GM21723 (cell line): ENCODE data around the gene SLAMF7.
"Not testable (repeated sequence)": the region's sequence is repeated elsewhere in the genome, so short reads cannot be mapped to it uniquely, and the experiment has no call there.

Experiments
- ATAC-seq: cut with Tn5 transposase; IDR thresholded peaks from one replicate; pipeline ENCODE4 v1.9.1; 2021; ENCODE audit warnings: mild to moderate bottlenecking, moderate library complexity; ENCODE audit not compliant: unreplicated experiment

The SLAMF7 gene

DNA sequence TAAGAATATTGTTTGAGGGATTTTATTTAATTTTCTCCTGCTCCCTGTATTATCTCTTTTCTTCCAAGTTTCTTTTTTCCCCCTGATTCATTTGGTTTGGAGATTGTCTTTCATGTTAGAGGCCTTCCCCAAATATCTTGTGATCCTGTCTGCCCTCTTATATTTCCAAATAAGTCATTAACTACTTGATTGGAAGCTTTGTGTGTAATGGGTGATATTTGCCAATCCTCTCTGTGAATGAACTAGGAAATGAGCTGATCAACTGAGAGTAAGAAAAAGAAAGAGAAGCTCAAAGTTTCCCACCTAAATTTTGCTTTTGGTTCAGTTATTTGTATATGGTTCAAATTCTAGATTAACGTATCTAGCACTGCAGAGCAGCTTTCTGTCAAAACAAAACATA is 33.3 kb downstream of the SLAMF7 start:
- ATAC-seq = no peak

DNA sequence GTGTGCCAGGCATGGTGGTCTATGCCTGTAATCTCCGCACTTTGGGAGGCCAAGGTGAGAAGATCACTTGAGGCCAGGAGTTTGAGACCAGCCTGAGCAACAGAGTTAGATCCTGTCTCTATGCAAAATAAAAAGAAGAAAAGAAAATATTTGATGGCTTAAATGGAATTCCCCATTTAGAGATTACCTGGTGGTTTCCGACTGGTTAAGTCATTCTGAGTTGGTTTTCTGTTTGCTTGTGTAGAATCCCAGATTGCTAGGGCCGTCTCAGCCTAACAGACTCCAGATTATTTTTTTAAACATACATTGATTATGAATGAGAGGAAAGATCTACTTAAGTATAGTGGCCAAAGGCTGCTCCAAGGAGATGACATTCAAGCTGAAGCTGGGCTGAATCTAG is 34.0 kb downstream of the SLAMF7 start:
- no peak for ATAC-seq

DNA sequence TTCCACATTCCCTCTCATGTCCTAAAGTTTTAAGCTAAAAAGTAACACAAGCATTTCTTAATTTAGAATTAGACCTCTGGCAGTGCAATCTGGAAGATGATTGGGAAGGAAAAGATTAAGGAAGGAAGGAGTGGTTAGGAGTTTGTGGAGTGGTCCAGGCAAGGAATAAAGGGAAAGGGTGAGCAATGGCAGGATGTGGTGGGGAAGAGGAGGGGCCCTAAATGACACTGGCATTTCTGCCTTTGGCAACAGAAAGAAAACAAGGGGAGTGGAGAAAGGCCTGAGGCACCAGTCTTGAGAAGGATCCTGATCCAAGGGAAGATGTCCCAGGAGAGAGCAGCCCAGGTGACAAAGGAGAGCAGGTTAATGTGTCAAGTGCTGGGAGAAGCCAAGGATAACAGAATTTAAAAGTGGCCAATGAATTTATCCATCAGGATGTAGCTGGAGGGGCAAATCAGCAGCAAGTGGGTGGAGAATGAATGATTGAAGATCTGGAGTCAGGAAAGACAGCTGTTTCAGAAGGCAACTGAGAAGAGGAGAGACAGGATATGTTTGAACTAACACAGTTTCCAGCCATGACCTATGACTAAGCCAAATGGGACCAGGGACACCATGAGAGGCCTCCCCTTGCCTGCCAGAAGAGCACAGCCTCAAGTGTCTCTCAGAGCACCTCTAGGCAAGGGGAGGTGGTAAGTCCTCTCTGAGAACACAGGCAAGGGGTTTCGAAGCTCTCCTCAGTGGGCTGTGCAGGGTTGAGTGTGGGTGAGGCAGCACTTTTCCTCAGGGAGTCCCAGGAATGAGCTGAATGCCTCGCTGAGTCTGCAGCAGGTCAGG is 36.1 kb downstream of the SLAMF7 start:
- no peak for ATAC-seq

DNA sequence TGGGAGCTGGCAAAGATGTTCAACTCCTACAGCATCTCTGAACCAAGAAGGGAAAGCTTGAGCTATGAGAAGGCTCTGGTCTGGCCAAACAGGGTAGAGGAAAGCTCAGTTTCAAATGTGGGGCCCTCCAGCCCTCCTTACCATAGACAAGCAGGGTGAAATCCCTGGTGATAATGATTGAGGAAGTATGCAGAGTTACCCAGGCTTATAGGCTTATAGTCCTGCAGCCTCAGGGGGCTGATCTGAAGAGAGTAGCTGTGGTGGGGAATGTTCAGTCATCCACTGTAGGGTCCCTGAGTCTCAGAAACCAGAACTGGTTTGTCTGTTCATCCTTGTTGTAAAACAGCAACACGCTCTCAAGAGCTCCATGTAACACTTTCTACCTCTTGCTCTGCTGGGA is 37.1 kb downstream of the SLAMF7 start:
- ATAC-seq = no peak

DNA sequence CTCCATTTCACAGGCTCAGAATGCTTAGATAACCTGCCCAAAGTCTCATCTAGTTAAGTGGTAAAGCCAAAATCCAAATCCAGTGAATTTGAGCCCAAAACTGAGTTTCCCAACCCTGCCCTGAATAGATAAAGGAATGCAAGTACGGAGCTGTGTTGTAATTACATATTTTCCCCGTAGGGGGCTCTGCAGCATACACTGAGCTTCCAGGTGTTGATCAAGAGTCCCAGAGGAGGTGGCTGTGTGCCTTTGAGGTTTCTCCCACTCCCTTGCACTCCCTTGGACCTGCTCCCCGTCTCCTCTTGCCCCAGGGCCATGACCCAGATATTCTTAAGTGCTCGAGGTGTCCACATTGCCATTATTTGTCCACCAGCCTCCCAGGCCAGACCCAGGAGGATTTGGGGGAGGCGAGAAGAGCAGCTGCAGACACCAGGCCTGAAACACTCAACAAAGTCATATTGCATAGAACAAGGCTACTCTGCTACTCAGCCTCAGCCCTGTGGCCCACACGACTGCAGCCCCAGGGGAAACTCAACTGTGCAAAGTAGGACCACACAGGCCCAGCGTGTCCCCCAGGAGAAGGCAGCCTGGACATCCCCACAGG is 38.5 kb downstream of the SLAMF7 start:
- ATAC-seq = no peak

DNA sequence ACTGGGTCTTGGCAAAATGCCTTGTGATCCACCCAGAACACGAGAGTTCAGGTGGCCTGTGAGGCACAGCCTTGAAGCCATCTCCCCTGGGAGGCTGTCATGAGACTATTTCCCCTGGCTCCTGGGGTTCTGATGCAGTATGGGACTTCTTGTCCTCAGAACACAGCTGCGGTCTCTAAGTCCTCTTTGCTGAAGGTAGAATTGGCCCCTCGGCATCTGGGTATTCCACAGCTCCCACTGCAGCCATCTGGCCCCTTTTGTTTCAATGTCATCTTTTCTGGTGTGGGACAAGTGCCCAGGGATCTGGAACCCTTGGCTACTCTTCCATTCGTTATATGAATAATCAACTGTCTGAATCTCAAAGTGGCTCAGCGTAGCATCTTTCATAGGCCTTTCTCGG is 39.9 kb downstream of the SLAMF7 start:
- ATAC-seq = no peak

DNA sequence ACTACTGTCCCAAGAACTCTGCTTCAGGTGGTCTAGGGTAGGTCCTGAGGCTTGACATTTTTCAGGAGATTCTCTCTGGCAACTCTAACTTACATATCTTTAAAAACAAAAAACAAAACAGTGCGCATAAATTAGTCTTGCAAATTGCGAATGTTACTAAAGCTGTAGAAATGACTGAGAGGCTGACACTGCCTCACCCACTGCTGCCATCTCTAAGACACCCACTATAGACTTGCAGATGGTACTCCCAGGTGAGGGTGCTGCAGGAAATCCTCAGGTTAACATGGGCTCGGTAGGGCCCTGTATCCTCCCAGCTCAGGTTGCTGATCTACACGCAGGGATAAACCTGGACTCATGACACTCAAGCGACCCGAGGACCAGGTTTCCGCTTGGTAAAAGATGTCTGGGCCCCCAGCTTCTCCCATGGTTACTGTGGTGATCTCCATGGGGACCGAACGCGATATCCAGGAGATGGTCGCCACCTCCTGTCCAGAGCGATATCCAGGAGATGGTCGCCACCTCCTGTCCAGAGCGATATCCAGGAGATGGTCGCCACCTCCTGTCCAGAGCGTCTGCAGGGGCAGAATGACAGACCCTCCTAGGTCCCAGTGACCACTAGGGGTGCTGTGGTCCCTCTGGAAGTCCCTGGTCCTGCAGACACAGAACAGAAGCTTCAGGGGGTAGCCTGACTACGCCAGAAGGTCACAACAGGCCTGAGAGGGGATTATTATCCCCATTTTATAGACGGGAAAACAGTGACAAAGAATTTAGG is 40.8 kb downstream of the SLAMF7 start:
- ATAC-seq = no peak

DNA sequence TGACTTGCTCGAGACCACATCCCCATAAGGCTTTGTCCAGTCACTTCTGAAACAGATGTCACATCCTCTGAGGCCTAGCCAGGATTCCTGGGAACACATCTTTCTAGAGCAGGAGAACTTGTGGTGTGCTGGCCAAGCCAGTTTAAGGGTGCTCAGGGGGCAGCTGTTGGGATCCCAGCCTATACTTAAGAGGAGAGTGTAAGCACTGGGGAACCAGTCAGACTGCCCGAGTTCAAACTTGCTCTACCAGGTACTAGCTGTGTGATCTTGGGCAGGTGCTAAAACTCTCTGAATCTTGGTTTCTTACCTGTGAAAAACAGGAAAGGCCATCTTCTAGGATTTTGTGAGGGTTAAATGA is 41.3 kb downstream of the SLAMF7 start:
- no peak for ATAC-seq

DNA sequence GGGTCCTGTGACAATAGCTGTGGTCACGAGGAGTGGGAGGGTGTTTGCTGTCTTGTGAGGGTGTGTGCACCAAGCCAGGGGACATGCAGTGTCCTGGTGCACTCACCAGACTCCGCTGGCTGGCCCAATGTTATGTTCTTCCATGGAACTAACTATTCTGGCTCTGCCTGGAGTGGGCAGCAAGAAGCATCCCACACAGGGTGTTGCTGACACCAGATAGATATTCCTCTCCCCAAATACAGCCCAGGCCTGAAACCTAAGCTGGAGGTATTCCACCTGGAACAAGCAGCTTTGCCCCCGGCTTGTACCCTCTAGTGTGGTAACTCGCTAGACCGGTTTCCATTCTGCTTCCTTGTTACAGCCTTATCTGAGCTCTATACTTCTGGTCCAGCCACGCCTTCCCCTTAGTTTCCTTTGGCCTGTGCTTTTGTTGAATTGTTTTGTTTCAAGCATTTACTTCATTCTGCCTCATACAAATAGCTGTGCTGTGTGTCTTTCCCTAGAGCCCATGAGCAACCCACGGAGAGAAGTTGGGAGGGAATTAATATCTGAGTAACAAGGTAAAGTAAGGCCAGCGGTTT is 42.2 kb downstream of the SLAMF7 start:
- ATAC-seq = no peak

DNA sequence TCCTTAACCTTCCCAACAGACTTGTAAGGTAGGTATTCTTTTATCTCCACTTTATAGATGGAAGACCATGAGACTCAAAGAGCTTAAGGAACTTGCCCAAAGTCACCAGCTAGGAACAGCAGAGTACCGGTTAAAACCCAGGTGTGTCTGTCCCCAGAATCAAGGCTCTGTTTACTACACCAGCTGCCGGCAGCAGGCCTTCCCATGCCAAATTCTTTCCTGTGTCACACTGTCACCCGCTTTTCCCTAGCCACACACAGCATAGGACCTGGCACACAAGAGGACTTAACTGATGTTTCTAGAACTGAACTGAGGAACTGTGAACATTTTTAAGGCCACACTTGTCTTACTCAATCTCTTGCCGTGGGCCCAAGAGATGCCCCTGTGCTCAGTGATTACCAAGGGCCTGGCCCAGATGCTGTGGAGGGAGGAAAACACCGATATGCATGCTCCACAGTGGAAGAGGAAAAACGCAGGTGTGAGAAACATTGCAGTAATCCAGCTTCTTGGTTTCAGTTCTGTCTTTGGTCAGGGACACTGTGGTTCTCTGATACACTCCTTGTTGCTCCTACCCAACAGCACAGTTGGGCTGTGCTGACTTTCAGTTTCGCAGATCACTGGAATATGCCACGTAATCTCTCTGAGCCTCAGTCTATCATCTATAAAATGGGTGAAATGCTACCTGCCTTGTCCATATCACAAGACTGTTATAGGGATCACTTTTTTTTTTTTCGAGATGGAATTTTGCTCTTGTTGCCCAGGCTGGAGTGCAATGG is 43.1 kb downstream of the SLAMF7 start:
- peak; percentile 88 for ATAC-seq

DNA sequence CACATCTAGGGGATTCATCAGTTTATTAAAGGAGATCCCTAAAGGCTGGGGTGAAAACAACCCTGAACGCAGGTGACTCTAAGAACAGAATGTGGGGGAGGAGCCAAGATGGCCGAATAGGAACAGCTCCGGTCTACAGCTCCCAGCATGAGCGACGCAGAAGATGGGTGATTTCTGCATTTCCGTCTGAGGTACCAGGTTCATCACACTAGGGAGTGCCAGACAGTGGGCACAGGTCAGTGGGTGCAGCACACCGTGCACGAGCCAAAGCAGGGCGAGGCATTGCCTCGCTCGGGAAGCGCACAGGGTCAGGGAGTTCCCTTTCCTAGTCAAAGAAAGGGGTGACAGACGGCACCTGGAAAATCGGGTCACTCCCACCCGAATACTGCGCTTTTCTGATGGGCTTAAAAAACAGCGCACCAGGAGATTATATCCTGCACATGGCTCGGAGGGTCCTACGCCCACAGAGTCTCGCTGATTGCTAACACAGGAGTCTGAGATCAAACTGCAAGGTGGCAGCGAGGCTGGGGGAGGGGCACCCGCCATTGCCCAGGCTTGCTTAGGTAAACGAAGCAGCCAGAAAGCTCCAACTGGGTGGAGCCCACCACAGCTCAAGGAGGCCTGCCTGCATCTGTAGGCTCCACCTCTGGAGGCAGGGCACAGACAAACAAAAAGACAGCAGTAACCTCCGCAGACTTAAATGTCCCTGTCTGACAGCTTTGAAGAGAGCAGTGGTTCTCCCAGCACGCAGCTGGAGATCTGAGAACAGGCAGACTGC is 44.1 kb downstream of the SLAMF7 start:
- ATAC-seq = not testable (repeated sequence)

DNA sequence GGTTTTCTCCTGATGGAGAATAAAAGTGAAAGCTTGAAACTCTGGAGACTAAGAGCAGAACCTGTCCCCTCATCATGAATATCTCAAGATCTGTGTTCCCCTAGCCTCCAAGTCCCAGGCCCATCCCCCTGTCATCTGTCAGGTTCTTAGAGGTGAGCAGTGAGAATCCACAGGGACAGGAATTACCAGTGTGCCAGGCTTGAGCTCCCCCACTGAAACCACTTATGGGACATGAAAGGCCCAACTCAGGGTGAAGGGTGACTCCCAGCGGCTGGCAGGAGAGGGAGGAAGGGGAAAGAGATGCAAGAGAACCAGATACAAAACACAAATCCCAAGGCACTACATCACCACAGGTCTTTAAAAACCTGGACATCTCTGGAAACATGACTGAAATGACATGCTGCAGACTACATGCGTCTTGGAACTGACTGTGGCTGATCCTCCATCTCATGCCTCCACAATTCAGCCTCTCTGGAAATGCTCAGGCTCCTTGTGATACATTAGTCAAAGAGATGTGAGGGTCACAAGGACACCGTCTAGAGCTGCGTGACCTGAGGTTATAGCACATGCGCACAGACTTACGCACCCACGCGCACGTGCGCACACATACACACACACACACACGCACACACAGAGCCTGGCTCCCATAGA is 50.1 kb downstream of the SLAMF7 start:
- no peak for ATAC-seq

DNA sequence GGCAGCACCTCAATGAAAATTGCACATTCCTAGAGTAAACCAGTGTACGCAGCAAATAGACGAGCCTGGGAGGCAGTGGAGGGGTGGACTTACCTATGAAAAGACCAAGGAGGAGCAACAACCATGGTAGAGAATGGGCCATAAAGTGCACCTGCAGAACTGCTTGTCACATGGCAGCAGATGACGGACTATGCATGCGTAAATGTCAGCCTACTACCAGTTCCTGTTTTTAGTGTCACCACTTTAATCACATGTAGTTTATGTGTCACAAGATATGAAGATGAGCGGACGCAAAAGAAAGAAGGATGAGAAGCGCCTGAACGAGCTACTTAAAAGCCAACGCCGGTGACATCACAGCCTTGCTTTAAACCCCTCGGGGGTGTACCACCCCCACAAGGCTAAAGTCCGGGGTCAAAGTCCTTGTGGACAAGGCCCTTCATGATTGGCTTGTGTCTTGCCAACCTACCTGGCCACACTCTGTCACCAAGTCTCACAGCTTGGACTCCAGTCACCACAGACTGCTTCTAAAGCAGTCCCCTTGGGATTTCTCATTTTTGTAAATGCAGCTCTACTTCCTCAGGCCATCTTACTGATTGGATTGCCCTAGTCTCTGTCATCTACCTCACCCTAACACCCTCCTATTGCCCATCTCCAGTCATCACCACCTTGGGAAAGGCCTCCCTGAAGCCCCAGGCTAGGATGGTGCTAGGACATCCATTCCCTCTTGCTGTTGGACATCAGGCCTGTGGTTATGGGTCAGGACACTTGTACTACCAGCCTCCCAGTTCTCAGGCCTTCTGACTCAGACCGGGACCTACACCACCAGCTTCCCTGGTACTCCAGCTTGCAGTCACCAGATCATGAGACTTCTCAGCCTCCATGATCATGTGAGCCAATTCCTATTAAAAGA is 50.9 kb downstream of the SLAMF7 start:
- peak; percentile 80 for ATAC-seq

DNA sequence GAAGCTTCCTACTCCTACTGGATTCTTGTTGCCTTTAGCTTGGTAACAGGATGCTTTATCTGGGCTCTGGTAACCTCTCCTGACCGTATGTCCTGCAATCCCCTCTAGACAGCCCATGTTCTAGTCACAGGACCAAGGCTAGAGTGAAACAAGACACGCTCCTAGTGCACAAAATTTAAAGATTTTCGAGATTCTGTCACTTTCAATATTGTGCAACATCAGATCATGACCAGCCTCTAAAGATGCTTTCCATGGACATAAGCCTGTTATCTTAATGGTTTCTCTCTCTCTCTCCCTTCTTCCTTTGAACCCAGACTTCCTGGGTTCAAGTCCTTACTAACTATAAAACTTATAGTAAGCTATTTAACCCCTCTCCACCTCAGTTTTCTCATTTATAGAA is 55.3 kb downstream of the SLAMF7 start:
- no peak for ATAC-seq

DNA sequence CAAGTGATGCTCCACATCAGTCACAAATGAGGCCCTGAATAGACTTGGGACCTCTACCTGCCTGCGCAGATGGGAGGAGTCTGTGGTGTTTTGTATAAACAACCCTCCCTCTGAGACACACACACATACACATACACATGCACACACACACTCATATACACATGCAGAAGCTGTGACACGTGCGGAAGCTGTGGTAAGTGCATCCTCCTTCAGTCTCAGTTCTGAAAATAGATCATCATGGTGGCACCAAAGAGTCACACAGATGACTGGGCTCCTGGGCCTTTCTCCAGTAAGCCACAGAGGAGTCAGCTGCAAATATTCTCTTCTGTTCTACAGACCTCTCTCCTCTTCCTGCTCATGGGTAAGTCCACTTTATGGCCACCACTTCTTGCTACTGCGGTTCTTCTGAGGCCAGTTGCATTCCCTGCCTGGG is 56.9 kb downstream of the SLAMF7 start, which contains the start of gene LY9:
Gene LY9 (plus strand): TSS at position 224 of the 433 bp plus-strand sequence. CDS start 14 bp downstream, at position 238.
- peak; percentile 67 for ATAC-seq

DNA sequence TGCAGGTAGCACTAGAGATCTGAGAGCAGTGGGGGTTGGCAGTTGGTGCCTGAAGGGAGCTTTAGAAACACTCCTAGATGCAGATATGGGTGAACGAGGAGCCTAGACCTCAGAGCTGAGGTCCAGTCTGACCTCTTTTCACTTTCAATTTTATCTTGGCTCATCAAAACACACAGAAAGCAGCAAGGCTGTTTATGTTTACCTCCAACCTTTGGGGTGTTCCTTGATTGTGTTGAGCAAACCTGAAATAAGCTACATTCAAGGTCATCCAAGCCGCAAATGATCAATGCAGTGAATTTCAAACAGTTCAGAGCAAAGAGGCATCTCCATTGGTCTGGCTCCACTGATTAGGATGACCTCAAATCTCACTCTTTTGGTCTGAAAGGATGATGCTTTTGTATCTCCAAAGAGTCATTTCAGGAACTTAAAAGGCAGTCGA is 58.2 kb downstream of the SLAMF7 start:
- peak; percentile 29 for ATAC-seq

DNA sequence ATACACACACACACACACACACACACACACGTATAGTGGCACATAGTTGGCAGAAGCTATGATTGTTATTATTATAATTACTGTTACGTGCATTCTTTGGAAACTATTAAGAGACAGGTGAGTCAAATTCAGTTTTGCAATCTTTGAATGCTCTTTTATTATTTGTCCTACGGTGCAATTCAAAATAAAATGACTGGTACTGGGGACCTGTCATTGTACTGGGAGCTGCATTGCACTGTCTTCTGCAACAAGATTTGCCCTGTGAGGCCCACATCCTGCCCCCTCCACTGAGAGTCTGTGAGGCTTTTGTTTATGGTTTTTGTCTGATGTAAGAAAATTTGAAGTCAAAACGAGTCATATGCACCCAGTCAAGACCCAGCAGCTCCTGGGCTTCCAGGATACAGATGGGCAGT is 58.8 kb downstream of the SLAMF7 start:
- ATAC-seq = no peak

DNA sequence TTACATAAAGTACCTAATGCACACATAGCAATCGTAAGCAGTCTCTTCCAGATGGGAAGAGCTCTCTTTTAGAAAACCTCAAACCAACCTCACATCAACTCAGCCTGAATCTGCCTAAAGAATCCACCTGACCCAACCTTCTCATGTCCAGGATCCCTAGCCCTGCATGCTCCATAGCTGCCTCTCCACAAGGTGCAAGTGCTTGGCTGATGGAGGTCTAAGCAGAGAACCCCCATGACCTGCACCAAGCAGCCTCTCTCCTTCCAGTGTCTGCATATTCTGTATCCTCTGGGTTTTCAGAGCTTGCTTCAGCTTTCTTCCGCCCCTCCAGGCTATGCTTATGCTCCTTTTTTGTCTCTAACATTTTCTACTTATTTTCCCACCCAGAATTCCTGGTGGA is 59.4 kb downstream of the SLAMF7 start:
- ATAC-seq = no peak
